Activated CD4-positive, alpha-beta T cell treated with anti-CD3 and anti-CD28 coated beads, Interleukin-2, amount 50 U/mL, for 4 hours (primary cell): ENCODE measurements around the gene MEGF11.
A peak's percentile ranks its signal among the peaks of the same experiment; 100 is the strongest.
"Not testable (repeated sequence)": the region's sequence is repeated elsewhere in the genome, so short reads cannot be mapped to it uniquely, and the experiment has no call there.

Experiments used
- DNase-seq, 2 experiments: peaks; one replicate each; pipeline ENCODE4 v3.0.0-alpha.2; 2020

MEGF11 gene

GRCh38 chr15:65990298-65990981 is 263.1 kb downstream of the MEGF11 start:
- no peak for DNase-seq

- DNase-seq, result no peak
These were observed 266.4 kb downstream of the MEGF11 start for GRCh38 chr15:65987100-65987499.

- DNase-seq, result no peak
These were observed 267.1 kb downstream of the MEGF11 start for GRCh38 chr15:65986416-65986815.

- no peak for DNase-seq
These were observed 268.2 kb downstream of the MEGF11 start for GRCh38 chr15:65985387-65985786.

GRCh38 chr15:65982627-65983322 is 270.8 kb downstream of the MEGF11 start:
- DNase-seq, result no peak

- peak; percentile 68 to 73 for DNase-seq
These were observed 271.5 kb downstream of the MEGF11 start for GRCh38 chr15:65981837-65982626.

- no peak for DNase-seq
These were observed 272.6 kb downstream of the MEGF11 start for GRCh38 chr15:65980824-65981456.

- DNase-seq, result no peak
These were observed 273.7 kb downstream of the MEGF11 start for GRCh38 chr15:65979837-65980236.

GRCh38 chr15:65979316-65979715 is 274.2 kb downstream of the MEGF11 start:
- no peak for DNase-seq

GRCh38 chr15:65978110-65978509 is 275.4 kb downstream of the MEGF11 start:
- no peak for DNase-seq

- not testable (repeated sequence) for DNase-seq
These were observed 277.4 kb downstream of the MEGF11 start for GRCh38 chr15:65976196-65976595.

GRCh38 chr15:65971741-65971995 is 281.9 kb downstream of the MEGF11 start:
- no peak for DNase-seq

GRCh38 chr15:65970937-65971740 is 282.4 kb downstream of the MEGF11 start:
- DNase-seq, result no peak

- DNase-seq, result no peak
These were observed 283.4 kb downstream of the MEGF11 start for GRCh38 chr15:65969865-65970816.

- no peak for DNase-seq
These were observed 285.0 kb downstream of the MEGF11 start for GRCh38 chr15:65968511-65968910.

GRCh38 chr15:65964792-65965433 is 288.6 kb downstream of the MEGF11 start:
- DNase-seq, result no peak

- DNase-seq, result no peak
These were observed 289.6 kb downstream of the MEGF11 start for GRCh38 chr15:65963911-65964482.

GRCh38 chr15:65963358-65963757 is 290.2 kb downstream of the MEGF11 start:
- no peak for DNase-seq

- no peak for DNase-seq
These were observed 291.4 kb downstream of the MEGF11 start for GRCh38 chr15:65962187-65962586.

GRCh38 chr15:65960586-65960985 is 293.0 kb downstream of the MEGF11 start:
- DNase-seq, result no peak

GRCh38 chr15:65958835-65959234 is 294.7 kb downstream of the MEGF11 start:
- DNase-seq, result no peak
